ENCODE results near the gene GPR62. TPM values are rescaled to one million over a fixed set of nuclear protein-coding genes. Genes with fewer than 3 reads are reported as not detected.

GPR62 gene
- polyA plus RNA-seq, 1 of the 3 experiments (the other 2 are of a cell fraction), result 0.02 TPM

- TF ChIP-seq USF1 (IDR thresholded peaks at IDR 0.05; ENCODE audit: borderline replicate concordance, low read depth) (no peak), MXI1 (IDR thresholded peaks at IDR 0.05; ENCODE audit: low read depth, low read length) (no peak), ELF1 (IDR thresholded peaks at IDR 0.05) (no peak), PBX3 (IDR thresholded peaks at IDR 0.05) (no peak), SIN3A (IDR thresholded peaks at IDR 0.05; ENCODE audit: borderline replicate concordance, low read depth, low read length) (no peak), SMC3 (IDR thresholded peaks at IDR 0.05; ENCODE audit: low read depth, low read length) (no peak), FOXM1 (IDR thresholded peaks at IDR 0.05; ENCODE audit: low read depth) (no peak), RFX5 (IDR thresholded peaks at IDR 0.05; ENCODE audit: low read length) (no peak)
- TF ChIP-seq, protein P1, sequence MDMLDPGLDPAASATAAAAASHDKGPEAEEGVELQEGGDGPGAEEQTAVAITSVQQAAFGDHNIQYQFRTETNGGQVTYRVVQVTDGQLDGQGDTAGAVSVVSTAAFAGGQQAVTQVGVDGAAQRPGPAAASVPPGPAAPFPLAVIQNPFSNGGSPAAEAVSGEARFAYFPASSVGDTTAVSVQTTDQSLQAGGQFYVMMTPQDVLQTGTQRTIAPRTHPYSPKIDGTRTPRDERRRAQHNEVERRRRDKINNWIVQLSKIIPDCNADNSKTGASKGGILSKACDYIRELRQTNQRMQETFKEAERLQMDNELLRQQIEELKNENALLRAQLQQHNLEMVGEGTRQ (IDR thresholded peaks at IDR 0.05; ENCODE audit: borderline replicate concordance, low read depth, low read length), result no peak
Measured at GRCh38 chr3:51999846-52000245, 44.7 kb downstream of the GPR62 start (continued).

- H3K4me3 ChIP-seq (ENCODE audit: low read depth in 2 of 2, low read length in 1 of 2), result peak overlapping the region in 1 of 2 experiments; percentile 36; a peak in 1 of 4 replicates
- no peak overlapping the region; the same call in 1 of the 2 replicates for H3K4me2 ChIP-seq
- no peaks in the 10 kb centered on the region for H4K20me1 ChIP-seq (ENCODE audit: insufficient read depth)
- H3K9me2 ChIP-seq, result no peaks in the 10 kb centered on the region
- peak; percentile 92 for DNase-seq
- no peaks in the 10 kb centered on the region for H3K27me3 ChIP-seq (ENCODE audit: insufficient read depth)
- ChIA-PET POLR2A (interaction anchor here (0.6 to 6.2 kb wide), 8 partner anchors 9 to 104 kb away, joined by 3 to 86 read pairs (median 4); partner anchors contain the start of genes DUSP7 and RRP9), CTCF (interaction anchor here (0.6 to 24.7 kb wide), 50 partner anchors 9 to 1243 kb away, joined by 3 to 983 read pairs (median 4); partner anchors contain the start of genes ABHD14A, ABHD14B, ACY1 and DUSP7)
- WGBS (ENCODE audit: low lambda C conversion rate), result 1% methylated on average over 13 of the region's 18 CpGs
- H3K9me3 ChIP-seq, result no peaks in the 10 kb centered on the region
- peak; percentile 94 for TF ChIP-seq SMC3 (IDR thresholded peaks at IDR 0.05; ENCODE audit: low read depth, low read length)
- TF ChIP-seq RCOR1 (IDR thresholded peaks at IDR 0.05; ENCODE audit: low read length), result peak; percentile 33; the same call in 1 of the 2 replicates
- TF ChIP-seq REST (IDR thresholded peaks at IDR 0.05; ENCODE audit: low read depth, low read length), result no peak
- no peak for TF ChIP-seq RXRA (IDR thresholded peaks at IDR 0.05; ENCODE audit: borderline replicate concordance, low read depth)
- 0 out of 2 replicates have a peak, but pooled peaks have one; percentile 26 for TF ChIP-seq MXI1 (IDR thresholded peaks at IDR 0.05; ENCODE audit: low read depth, low read length)
- no peak for TF ChIP-seq TAF1 (IDR thresholded peaks at IDR 0.05; ENCODE audit: borderline replicate concordance, low read depth, low read length)
- no peak for TF ChIP-seq PBX3 (IDR thresholded peaks at IDR 0.05)
- peak; percentile 96 for TF ChIP-seq RAD21 (IDR thresholded peaks at IDR 0.05; ENCODE audit: low read length)
- peak; percentile 97 for TF ChIP-seq CTCF (IDR thresholded peaks at IDR 0.05)
- TF ChIP-seq RFX5 (IDR thresholded peaks at IDR 0.05; ENCODE audit: low read length), result no peak
- no peak for TF ChIP-seq USF1 (IDR thresholded peaks at IDR 0.05; ENCODE audit: borderline replicate concordance, low read depth)
- peak; percentile 35 for TF ChIP-seq CHD2 (IDR thresholded peaks at IDR 0.05; ENCODE audit: low read length, partially characterized antibody)
- H3F3A ChIP-seq (replicated peaks; ENCODE audit: insufficient read depth), result peaks cover 3% of the 10 kb centered on the region
- H3K79me2 ChIP-seq (ENCODE audit: insufficient read depth), result no peaks in the 10 kb centered on the region
- H3K36me3 ChIP-seq (replicated peaks in 1 of 2; ENCODE audit: control insufficient read depth in 1 of 2, insufficient read depth in 2 of 2, low read length in 1 of 2), result no peaks in the 10 kb centered on the region
- H3K9ac ChIP-seq, result no peak overlapping the region
- no peak overlapping the region for H2AFZ ChIP-seq (ENCODE audit: low read depth)
- peaks cover 20 to 48% of the 10 kb centered on the region in 2 experiments for H3K4me1 ChIP-seq (ENCODE audit: control insufficient read depth in 1 of 2, insufficient read depth in 2 of 2, low read depth in 1 of 2, low read length in 1 of 2)
- H3K27ac ChIP-seq (ENCODE audit: low read depth in 2 of 2, low read length in 1 of 2), result peak overlapping the region in 1 of 2 experiments; percentile 61; a peak in 2 of 4 replicates
Measured at GRCh38 chr3:52001443-52001974, 46.3 kb downstream of the GPR62 start.
